Measurements from ENCODE around the gene KIAA1217. TPM values are rescaled to one million over a fixed set of nuclear protein-coding genes. Genes with fewer than 3 reads are reported as not detected.

Gene KIAA1217
- total RNA-seq, 1 experiment from 2014 or later: 23.4 TPM

GRCh38 chr10:24501056-24501711 lies 292.2 kb downstream of the KIAA1217 start:
- H3K27ac Mint-ChIP-seq: no peak overlapping the region
- H3K9me3 Mint-ChIP-seq: no peaks in the 10 kb centered on the region
- ATAC-seq: no peak
- peaks cover 8% of the 10 kb centered on the region for H3K4me1 Mint-ChIP-seq
- peak; percentile 50; the same call in 1 of the 2 replicates for TF ChIP-seq PRDM15 (CRISPR knock-in tag; IDR thresholded peaks at IDR 0.05)
- no peak for TF ChIP-seq MXD4 (CRISPR knock-in tag; IDR thresholded peaks at IDR 0.05; ENCODE audit: borderline replicate concordance)
- no peak for TF ChIP-seq ZNF263 (CRISPR knock-in tag; IDR thresholded peaks at IDR 0.05; ENCODE audit: low read depth)
- no peak overlapping the region for H3K4me3 Mint-ChIP-seq
- ChIA-PET POLR2A (no interaction called here), CTCF (interaction anchor here (2.6 kb wide), 1 partner anchor 18 kb away, joined by 10 read pairs; no protein-coding TSS in a partner anchor)
- peaks cover 11% of the 10 kb centered on the region; the same call in 1 of the 2 replicates for H3K36me3 Mint-ChIP-seq
- no peaks in the 10 kb centered on the region for H3K27me3 Mint-ChIP-seq (ENCODE audit: low read depth)
- no peak for DNase-seq (ENCODE audit: low spot score)

GRCh38 chr10:24502006-24502405 lies 293.1 kb downstream of the KIAA1217 start:
- DNase-seq (ENCODE audit: low spot score): no peak
- Mint-ChIP-seq H3K27ac (no peak overlapping the region), H3K27me3 (ENCODE audit: low read depth) (no peaks in the 10 kb centered on the region), H3K4me3 (no peak overlapping the region), H3K36me3 (peaks cover 14% of the 10 kb centered on the region; the same call in 1 of the 2 replicates), H3K9me3 (no peaks in the 10 kb centered on the region), H3K4me1 (peaks cover 8% of the 10 kb centered on the region)
- no peak for ATAC-seq
- CTCF ChIA-PET: interaction anchor here (0.6 to 2.6 kb wide), 2 partner anchors 17 to 140 kb away, joined by 3 to 10 read pairs; no protein-coding TSS in a partner anchor
- POLR2A ChIA-PET: no interaction called here
- no peak for TF ChIP-seq FOXP4 (CRISPR knock-in tag; IDR thresholded peaks at IDR 0.05)
- no peak for TF ChIP-seq ESRRA (CRISPR knock-in tag; IDR thresholded peaks at IDR 0.05; ENCODE audit: borderline replicate concordance)
- TF ChIP-seq AR (CRISPR knock-in tag; IDR thresholded peaks at IDR 0.05): no peak
- no peak for TF ChIP-seq IRF1 (CRISPR knock-in tag; IDR thresholded peaks at IDR 0.05)
- no peak for TF ChIP-seq FOXK1 (CRISPR knock-in tag; IDR thresholded peaks at IDR 0.05)
- TF ChIP-seq ZMAT4 (CRISPR knock-in tag; IDR thresholded peaks at IDR 0.05): no peak
- no peak for TF ChIP-seq PRRX2 (CRISPR knock-in tag; IDR thresholded peaks at IDR 0.05)
- TF ChIP-seq ZSCAN18 (CRISPR knock-in tag; IDR thresholded peaks at IDR 0.05): no peak
- TF ChIP-seq FOXJ3 (CRISPR knock-in tag; IDR thresholded peaks at IDR 0.05; ENCODE audit: borderline replicate concordance): no peak
- TF ChIP-seq E2F1 (CRISPR knock-in tag; IDR thresholded peaks at IDR 0.05): no peak
- TF ChIP-seq SOX15 (CRISPR knock-in tag; IDR thresholded peaks at IDR 0.05): no peak
- TF ChIP-seq ZNF423 (CRISPR knock-in tag; IDR thresholded peaks at IDR 0.05): no peak
- TF ChIP-seq SMAD3 (CRISPR knock-in tag; IDR thresholded peaks at IDR 0.05; ENCODE audit: borderline replicate concordance): no peak
- TF ChIP-seq ELF4 (CRISPR knock-in tag; IDR thresholded peaks at IDR 0.05; ENCODE audit: low read depth): no peak
- no peak for TF ChIP-seq ERG (CRISPR knock-in tag; IDR thresholded peaks at IDR 0.05)
- no peak for TF ChIP-seq ZNF671 (CRISPR knock-in tag; IDR thresholded peaks at IDR 0.05)
- no peak for TF ChIP-seq TCF7 (CRISPR knock-in tag; IDR thresholded peaks at IDR 0.05; ENCODE audit: low read depth)
